NCI-H2081 treated with DMSO at 0.1 percent for 48 hours (cell line): ENCODE data around the gene SHISA4.
"Not testable (repeated sequence)": the region's sequence is repeated elsewhere in the genome, so short reads cannot be mapped to it uniquely, and the experiment has no call there.

ENCODE experiments used
- DNase-seq: peaks from one replicate; lab custom pipeline; 2025; lab: John Stamatoyannopoulos, UW

The SHISA4 gene

DNA sequence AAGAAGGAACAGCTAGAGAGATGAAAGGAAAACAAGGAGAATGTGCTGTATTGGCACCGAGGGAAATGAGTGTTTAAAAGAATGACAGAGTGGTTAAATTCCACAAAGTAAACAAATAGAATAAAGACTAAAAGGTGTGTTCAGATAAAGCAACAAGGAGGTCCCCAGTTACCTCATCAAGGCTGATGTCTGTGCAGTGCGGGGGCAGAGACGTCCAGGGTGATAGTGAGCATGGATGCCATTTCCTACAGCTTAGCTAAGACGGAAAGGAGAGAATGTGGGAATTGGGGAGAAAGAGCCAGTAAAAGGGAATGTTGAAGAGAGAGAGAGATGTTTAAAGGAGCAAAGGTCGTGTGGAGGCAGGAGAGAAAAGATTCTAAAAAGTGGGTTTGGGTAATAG lies 42.1 kb downstream of the SHISA4 start:
- no peak for DNase-seq

DNA sequence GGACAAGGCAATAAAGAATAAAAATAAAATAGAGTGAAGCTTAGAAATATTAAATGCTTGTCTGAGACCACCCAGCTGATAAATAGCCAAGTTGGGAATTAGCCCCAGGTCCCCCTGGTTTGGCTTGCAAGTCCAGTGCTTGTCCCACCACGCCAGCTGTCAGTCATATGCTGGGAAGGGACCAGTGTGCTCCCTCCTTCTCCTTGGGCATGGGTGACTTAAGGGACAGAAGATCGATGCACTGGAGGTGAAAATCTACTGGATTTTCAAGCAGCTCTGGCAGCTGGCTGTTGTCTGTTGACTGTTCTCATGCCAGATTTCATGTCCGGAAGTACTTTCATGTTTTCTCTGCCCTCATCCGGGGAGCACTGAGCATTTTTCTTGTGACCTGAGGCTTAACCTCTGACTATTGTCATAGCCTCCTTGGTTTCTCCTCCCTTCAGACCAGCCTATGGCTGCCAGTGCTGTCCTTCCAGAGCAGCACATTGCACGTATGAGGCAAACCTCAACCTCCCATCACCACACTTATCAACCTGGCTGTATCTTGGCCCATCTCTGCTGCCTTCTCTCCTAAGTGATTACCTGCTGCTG lies 45.2 kb downstream of the SHISA4 start:
- DNase-seq, result no peak

DNA sequence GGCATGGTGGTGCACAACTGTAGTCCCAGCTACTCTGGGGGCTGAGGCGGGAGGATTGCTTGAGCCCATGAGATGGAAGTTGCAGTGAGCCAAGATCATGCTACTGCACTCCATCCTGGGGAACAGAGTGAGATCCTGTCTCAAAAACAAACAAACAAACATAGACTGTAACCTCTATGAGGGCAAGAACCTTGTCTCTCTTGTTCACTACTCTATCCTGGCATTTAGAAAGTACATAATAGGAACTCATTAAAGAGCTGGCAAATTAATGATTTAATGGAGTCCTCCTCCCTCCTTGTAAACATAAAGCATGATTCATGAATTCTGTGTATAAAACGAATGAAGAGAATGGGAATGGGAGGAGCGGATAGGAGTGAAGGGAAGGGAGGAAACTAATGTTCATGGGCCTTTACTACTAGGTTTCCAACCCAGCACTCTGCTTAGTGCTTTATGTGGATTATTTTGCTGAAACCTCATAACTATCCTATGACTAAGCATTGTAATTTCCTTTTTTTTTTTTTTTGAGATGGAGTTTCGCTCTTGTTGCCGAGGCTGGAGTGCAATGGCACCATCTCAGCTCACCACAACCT lies 49.0 kb downstream of the SHISA4 start:
- no peak for DNase-seq

DNA sequence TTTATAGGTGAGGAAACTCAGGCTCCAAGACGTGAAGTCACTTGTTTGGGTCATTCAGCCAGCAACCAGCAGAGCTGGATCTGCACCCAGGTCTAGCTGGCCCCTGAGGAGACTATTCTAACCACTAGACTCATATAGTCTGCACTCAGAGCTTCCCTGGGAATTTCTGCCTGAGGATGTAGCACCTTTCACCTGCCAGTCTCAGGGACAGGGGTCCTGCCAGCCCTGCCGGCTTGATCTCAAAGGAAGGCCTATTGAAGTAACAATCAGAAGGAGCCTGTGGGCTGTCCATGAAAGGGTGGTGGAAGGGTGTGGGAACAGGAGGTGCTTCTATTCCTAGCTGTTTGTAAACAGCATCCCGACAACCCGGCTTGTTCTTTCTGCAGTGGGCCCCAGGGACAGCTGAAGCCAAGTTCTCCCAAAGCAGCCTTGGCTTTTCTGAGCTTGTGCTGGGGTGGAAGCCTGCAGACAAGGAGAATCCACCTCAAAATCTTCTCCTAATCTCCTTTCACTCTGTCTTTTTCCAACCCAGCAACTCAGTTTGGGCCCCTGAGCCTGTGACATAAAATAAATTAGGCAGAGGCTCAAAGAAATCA lies 49.8 kb downstream of the SHISA4 start:
- no peak for DNase-seq

DNA sequence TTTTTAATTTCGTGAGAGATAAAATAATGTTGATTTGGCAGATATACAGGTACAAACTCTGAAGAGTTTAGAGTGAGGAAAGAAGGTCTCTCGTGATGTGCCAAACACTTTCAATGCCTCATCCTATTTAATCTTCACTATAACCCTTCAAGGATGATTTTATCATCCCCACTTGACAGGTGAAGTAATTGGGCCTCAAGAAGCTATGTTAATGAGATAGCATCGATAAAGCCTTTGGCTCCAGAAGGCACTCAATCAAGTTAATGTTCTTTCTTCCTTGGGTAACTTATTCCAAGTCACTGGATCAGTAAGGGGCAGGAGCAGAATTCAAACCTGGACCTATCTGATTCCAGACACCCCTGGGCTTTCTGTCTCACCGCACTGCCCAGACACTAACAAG lies 50.5 kb downstream of the SHISA4 start:
- DNase-seq, result no peak

DNA sequence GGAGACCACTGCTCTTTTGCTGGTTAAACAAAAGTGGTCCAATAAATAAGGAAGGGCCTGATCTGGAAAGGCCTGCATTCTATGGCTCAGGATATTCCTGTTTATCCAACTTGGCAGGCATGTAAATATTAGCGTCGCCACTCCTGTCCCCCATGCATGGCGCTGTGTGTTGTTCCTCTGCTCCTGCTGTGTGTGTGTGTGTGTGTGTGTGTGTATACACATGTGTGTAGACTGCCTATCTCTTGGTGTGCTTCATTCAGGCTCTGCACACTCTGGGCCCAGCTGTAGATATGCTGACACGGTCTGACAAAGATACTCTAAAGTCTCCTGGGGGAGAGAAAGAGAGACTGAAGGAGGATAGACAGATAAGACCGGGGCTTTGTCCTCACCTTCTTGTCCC lies 50.9 kb downstream of the SHISA4 start:
- no peak for DNase-seq

DNA sequence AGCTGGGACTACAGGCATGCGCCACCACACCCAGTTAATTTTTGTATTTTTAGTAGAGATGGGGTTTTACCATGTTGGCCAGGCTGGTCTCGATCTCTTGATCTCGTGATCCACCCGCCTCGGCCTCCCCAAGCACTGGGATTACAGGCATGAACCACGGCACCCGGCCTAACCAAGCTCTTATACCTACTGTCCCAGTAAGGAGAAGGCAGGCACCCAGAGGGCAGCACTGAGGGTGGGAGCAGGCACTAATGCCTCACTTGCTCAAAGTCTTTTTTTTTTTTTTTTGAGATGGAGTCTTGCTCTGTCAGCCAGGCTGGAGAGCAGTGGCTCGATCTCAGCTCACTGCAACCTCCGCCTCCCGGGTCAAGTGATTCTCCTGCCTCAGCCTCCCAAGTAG lies 51.6 kb downstream of the SHISA4 start:
- not testable (repeated sequence) for DNase-seq

DNA sequence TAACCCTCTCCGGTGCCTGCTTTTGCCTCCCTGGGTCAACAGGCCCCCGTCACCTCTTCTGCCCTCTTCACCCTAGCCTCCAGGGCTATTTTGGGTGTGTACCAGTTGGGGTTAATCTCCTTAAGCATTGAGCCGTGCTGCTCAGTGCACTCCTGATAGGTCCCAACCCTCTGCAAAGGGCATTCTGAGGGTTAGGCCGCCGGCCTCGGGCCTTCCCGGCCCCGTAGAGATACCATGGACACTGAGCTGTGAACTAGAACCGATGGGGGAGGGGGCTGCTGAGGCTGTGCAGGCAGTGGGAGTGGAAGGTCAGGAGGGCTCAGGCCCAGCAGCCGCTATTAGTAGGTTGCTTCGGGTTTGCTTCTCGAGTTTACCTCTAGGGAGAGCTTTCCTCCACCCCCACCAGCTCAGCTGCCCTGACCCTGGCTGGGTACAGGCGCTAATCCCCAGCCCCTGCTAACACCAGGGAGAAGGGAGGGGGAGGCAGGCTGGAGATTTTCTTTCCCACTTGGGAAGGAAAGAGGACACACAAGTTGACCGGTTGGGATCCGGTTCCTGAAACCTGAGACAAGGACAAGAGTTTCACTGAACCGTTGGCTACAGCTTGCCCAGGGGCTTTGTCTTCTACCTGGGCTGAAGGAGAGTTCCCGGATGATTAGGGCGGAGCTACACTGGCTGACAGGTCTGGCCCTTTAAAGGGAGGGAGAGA lies 52.9 kb downstream of the SHISA4 start:
- DNase-seq, result no peak

DNA sequence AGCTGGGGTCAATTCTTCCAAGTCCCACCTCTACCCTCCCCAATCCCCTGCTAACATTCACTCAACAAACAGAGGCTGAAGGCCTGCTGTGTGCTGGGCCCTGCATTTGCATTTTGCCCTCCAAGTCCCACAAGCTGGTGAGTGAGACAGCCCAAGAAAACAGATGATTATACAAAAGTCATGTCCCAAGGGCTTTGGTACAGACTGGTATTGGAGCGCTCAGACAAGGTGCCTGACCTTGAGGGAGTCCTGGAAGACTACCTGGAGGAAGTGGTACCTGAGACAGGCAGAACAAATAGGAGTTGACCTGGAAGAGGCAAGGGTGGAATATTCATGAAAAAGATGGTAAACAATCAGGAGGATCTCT lies 53.4 kb downstream of the SHISA4 start:
- no peak for DNase-seq
